Measurements from ENCODE around the gene KCTD8. TPM values are rescaled to one million over a fixed set of nuclear protein-coding genes. Genes with fewer than 3 reads are reported as not detected.

Gene KCTD8
- total RNA-seq, 1 experiment from 2014 or later = not detected

- Mint-ChIP-seq H3K9me3 (ENCODE audit: low read depth, unreplicated experiment) (peaks cover 6% of the 10 kb centered on the region), H3K4me1 (ENCODE audit: low read depth, unreplicated experiment) (no peaks in the 10 kb centered on the region), H3K27me3 (ENCODE audit: unreplicated experiment) (no peaks in the 10 kb centered on the region), H3K27ac (ENCODE audit: unreplicated experiment) (no peak overlapping the region), H3K4me3 (ENCODE audit: low read depth, unreplicated experiment) (no peak overlapping the region), H3K36me3 (ENCODE audit: insufficient read depth, unreplicated experiment) (no peaks in the 10 kb centered on the region)
- no TSS peak for BruUV-seq (replicated peaks)
- DNase-seq = no peak
- intact Hi-C loops (cut with micrococcal nuclease; ENCODE audit: unreplicated experiment) = no loop called here
- TF ChIP-seq, protein P1, sequence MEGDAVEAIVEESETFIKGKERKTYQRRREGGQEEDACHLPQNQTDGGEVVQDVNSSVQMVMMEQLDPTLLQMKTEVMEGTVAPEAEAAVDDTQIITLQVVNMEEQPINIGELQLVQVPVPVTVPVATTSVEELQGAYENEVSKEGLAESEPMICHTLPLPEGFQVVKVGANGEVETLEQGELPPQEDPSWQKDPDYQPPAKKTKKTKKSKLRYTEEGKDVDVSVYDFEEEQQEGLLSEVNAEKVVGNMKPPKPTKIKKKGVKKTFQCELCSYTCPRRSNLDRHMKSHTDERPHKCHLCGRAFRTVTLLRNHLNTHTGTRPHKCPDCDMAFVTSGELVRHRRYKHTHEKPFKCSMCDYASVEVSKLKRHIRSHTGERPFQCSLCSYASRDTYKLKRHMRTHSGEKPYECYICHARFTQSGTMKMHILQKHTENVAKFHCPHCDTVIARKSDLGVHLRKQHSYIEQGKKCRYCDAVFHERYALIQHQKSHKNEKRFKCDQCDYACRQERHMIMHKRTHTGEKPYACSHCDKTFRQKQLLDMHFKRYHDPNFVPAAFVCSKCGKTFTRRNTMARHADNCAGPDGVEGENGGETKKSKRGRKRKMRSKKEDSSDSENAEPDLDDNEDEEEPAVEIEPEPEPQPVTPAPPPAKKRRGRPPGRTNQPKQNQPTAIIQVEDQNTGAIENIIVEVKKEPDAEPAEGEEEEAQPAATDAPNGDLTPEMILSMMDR (IDR thresholded peaks at IDR 0.05; ENCODE audit: unreplicated experiment) = no peak
- CTCF ChIA-PET = no interaction called here
Observed at GRCh38 chr4:44159991-44160390, 288.6 kb downstream of the KCTD8 start.

GRCh38 chr4:44157611-44158277, 290.9 kb downstream of the KCTD8 start:
- CTCF ChIA-PET = no interaction called here
- H3K9me3 Mint-ChIP-seq (ENCODE audit: low read depth, unreplicated experiment) = peaks cover 6% of the 10 kb centered on the region
- intact Hi-C loops (cut with micrococcal nuclease; ENCODE audit: unreplicated experiment) = no loop called here
- no peak overlapping the region for H3K27ac Mint-ChIP-seq (ENCODE audit: unreplicated experiment)
- H3K4me1 Mint-ChIP-seq (ENCODE audit: low read depth, unreplicated experiment) = no peaks in the 10 kb centered on the region
- no TSS peak for BruUV-seq (replicated peaks)
- no peaks in the 10 kb centered on the region for H3K27me3 Mint-ChIP-seq (ENCODE audit: unreplicated experiment)
- TF ChIP-seq, protein P1 (IDR thresholded peaks at IDR 0.05; ENCODE audit: unreplicated experiment) = no peak
- H3K4me3 Mint-ChIP-seq (ENCODE audit: low read depth, unreplicated experiment) = no peak overlapping the region
- H3K36me3 Mint-ChIP-seq (ENCODE audit: insufficient read depth, unreplicated experiment) = no peaks in the 10 kb centered on the region
- DNase-seq = no peak

GRCh38 chr4:44150091-44150576, 298.5 kb downstream of the KCTD8 start:
- no peak overlapping the region for H3K4me3 Mint-ChIP-seq (ENCODE audit: low read depth, unreplicated experiment)
- TF ChIP-seq, protein P1 (IDR thresholded peaks at IDR 0.05; ENCODE audit: unreplicated experiment) = no peak
- BruUV-seq (replicated peaks) = no TSS peak
- H3K4me1 Mint-ChIP-seq (ENCODE audit: low read depth, unreplicated experiment) = no peaks in the 10 kb centered on the region
- intact Hi-C loops (cut with micrococcal nuclease; ENCODE audit: unreplicated experiment) = no loop called here
- no peak overlapping the region for H3K27ac Mint-ChIP-seq (ENCODE audit: unreplicated experiment)
- DNase-seq = no peak
- H3K36me3 Mint-ChIP-seq (ENCODE audit: insufficient read depth, unreplicated experiment) = no peaks in the 10 kb centered on the region
- peaks cover 15% of the 10 kb centered on the region for H3K9me3 Mint-ChIP-seq (ENCODE audit: low read depth, unreplicated experiment)
- CTCF ChIA-PET = no interaction called here
- H3K27me3 Mint-ChIP-seq (ENCODE audit: unreplicated experiment) = no peaks in the 10 kb centered on the region

DNA sequence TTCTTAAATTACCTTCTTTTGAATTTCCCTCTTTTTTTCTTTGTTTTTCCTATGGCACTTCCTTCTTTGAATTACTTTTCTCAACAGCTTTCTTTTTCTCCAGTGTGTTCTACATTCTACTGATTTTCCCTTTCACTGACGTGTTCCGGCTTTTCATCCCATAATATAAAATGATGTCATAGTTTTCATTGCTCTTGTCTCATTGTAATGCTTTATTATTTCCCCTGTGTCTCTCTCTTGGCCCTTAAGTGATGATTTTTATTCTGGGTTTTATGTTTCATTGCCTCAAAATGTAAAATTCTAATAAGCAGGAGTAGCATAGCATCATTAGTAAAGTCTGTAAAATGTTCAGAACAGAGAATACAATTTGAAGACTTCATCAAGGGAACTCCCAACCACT, 299.3 kb downstream of the KCTD8 start:
- CTCF ChIA-PET = no interaction called here
- Mint-ChIP-seq H3K9me3 (ENCODE audit: low read depth, unreplicated experiment) (peaks cover 15% of the 10 kb centered on the region), H3K27me3 (ENCODE audit: unreplicated experiment) (no peaks in the 10 kb centered on the region), H3K4me1 (ENCODE audit: low read depth, unreplicated experiment) (no peaks in the 10 kb centered on the region), H3K36me3 (ENCODE audit: insufficient read depth, unreplicated experiment) (no peaks in the 10 kb centered on the region), H3K4me3 (ENCODE audit: low read depth, unreplicated experiment) (no peak overlapping the region), H3K27ac (ENCODE audit: unreplicated experiment) (no peak overlapping the region)
- TF ChIP-seq, protein P1 (IDR thresholded peaks at IDR 0.05; ENCODE audit: unreplicated experiment) = no peak
- no TSS peak for BruUV-seq (replicated peaks)
- intact Hi-C loops (cut with micrococcal nuclease; ENCODE audit: unreplicated experiment) = no loop called here
- no peak for DNase-seq

Data from Calu3 (cell line).